Urothelium cell line (cell line): ENCODE data around the gene MOCS3.

Experiments used
- DNase-seq: peaks from one replicate; pipeline ENCODE4 v3.0.0; 2011; ENCODE audit warnings: low spot score, mixed read lengths
- FAIRE-seq: peaks from 2 replicates; lab custom pipeline; 2011; peaks lifted over from hg19 to GRCh38; lab: Jason Lieb, UNC

MOCS3 gene

GRCh38 chr20:50980071-50980681, 21.6 kb downstream of the MOCS3 start:
- DNase-seq (peak; percentile 92), FAIRE-seq (peak; percentile 95)

DNA sequence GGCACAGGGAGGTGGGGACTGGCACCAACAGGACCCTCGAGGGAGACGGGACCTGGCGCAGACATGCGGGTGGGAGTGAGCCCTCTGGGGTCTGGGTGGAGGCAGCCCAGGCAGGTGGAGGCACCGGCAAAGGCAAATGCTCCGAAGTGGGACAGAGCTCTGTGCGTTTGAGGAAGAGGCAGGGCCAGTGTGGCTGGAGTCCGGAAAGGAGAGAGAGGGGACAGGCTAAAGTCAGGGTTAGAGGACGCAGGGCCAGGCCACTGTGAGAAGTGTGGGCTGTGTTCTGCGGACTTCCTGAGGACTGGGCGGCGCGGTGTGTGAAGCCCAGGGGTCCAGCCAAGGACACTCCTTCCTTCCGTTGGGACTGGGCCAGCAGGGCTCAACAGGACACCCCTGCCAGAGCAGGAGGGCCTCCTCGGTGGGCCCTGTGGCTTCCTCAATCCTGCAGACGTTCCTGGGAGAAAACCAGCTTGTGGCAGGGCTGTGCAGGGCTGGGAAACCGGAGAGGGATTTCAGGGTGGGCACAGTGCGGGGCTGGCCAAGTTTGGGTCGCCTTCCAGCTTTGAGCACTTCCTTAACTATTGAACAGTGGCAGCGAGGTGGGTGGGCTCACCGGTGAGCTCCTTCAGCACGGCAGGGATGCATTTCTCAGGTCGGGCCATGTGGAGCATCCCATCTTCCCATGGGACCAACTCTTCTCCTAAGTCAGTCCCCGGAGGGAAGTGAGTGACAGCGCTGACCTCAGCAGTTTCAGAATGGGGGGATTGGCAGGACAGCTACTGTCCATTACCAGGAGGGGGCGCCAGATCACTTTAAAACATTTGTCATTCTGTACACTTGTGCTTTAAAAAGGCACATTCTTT, 22.5 kb downstream of the MOCS3 start:
- peak; percentile 75 for DNase-seq
- peak; percentile 50 for FAIRE-seq

DNA sequence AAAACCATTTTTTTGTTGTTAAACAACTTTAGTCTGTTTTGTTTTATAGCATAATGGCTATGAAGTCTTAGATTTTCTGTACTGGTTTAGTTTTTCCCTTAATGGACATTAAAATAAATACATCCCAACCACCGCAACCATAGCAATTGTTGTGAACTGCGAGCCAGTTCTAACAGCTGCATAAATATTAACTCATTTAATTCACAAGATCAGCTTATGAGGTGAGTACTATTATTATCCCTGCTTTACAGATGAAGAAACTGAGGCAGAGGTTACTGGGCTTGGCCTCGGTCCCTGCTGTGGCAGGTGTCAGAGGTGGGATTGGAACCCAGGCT, 23.1 kb downstream of the MOCS3 start:
- FAIRE-seq (no peak), DNase-seq (no peak)

GRCh38 chr20:50982363-50982762, 23.7 kb downstream of the MOCS3 start:
- DNase-seq (peak; percentile 69), FAIRE-seq (no peak)

GRCh38 chr20:50983321-50983720, 24.7 kb downstream of the MOCS3 start:
- FAIRE-seq (no peak), DNase-seq (no peak)

- FAIRE-seq (peak; percentile 62), DNase-seq (peak; percentile 89)
These were observed 29.0 kb downstream of the MOCS3 start for GRCh38 chr20:50987493-50988210.

GRCh38 chr20:50991076-50991475, 32.5 kb downstream of the MOCS3 start:
- DNase-seq (no peak), FAIRE-seq (no peak)

GRCh38 chr20:50992336-50992732, 33.7 kb downstream of the MOCS3 start:
- no peak for DNase-seq
- no peak for FAIRE-seq

GRCh38 chr20:50992733-50993457, 34.3 kb downstream of the MOCS3 start:
- DNase-seq (peak; percentile 97), FAIRE-seq (peak; percentile 5)

- DNase-seq (no peak), FAIRE-seq (peak; percentile 5)
These were observed 35.3 kb downstream of the MOCS3 start for GRCh38 chr20:50993876-50994275.

GRCh38 chr20:50995506-50995905, 36.9 kb downstream of the MOCS3 start:
- FAIRE-seq (no peak), DNase-seq (no peak)

GRCh38 chr20:50996901-50997865, 38.6 kb downstream of the MOCS3 start:
- FAIRE-seq (peak; percentile 63), DNase-seq (peak; percentile 71)

DNA sequence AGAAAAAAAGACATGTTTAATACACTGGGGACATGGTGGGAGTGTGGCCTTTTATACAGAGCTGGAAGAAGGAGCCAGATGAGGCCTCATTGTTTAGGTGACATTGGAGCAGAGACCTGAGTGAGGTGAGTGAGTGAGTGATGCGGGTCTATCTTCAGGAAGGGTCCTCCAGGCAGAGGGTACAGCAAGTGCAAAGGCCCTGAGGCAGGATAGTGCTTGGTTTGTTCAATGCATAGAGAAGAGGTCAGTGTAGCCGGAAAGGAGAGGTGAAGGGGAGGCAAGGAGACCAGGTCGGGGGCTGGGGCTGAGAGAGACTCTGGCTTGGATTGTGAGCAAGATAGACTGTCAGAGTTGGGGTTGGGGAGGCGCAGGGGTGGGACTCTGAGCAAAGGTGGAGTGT, 40.7 kb downstream of the MOCS3 start:
- FAIRE-seq: no peak
- DNase-seq: no peak

DNA sequence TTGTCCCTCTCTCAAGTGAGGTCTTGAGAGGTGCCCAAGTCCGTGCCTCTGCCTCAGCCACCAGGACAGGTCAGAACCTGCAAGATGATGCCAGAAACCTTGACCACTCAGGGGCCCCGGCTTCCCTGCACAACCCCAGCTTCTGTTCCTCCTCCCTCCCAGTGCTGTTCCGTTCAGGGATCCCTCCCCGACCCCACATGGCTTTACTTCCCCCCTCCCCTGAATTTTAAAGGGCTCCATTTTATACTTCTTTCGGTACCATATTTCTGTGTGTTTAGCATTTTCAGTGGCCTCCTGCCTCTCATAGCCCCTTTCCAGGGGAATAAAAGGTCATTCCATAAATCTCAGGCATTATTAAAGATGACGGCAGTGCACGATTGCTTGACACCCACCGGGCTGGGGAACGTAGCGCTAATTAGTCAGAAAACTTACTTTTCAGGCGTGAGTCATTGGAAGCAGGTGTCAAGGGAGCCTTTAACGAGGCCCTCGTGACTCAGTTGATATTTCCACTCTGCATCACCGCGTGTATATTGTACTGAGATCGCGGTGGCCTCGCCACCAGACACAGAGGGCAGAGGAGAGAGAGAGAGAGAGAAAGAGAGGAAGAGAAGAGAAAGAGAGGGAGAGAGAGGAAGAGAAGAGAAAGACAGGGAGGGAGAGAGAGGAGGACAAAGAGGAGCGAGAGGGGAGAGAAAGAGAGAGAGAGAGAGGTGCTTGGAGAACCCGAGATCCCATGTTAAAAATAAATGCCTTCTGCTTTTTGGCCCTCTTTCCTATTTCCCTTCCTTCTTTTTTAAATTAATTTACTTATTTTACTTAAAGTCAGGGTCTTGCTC, 43.0 kb downstream of the MOCS3 start:
- DNase-seq (no peak), FAIRE-seq (no peak)

GRCh38 chr20:51002633-51003032, 44.0 kb downstream of the MOCS3 start:
- peak; percentile 71 for FAIRE-seq

DNA sequence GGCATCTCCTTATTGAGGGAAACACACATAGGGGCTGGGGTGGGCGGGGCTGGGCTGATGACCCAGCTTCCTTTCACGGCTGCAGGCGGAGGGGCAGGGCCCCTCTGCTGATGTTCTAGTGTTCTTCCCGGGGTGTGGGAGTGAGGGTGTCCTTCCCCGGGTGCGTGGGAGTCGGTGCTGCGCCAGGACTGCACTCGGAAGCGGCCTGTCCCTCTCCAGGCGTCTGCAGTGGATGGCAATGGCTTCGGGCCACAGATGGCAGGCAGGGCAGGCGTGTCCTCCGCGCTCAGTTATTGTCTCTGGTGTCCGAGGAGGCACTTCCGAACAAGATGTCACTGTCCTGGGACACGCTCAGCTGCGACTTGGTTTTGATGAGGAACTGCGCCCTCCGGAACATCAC, 45.1 kb downstream of the MOCS3 start:
- DNase-seq: no peak
- FAIRE-seq: peak; percentile 17

More at GRCh38 chr20:51002633-51003032, 44.0 kb downstream of the MOCS3 start:
- DNase-seq: no peak

- DNase-seq (no peak), FAIRE-seq (no peak)
These were observed 45.7 kb downstream of the MOCS3 start for GRCh38 chr20:51004305-51004727.

GRCh38 chr20:51004781-51005180, 46.2 kb downstream of the MOCS3 start:
- no peak for FAIRE-seq
- DNase-seq: no peak

DNA sequence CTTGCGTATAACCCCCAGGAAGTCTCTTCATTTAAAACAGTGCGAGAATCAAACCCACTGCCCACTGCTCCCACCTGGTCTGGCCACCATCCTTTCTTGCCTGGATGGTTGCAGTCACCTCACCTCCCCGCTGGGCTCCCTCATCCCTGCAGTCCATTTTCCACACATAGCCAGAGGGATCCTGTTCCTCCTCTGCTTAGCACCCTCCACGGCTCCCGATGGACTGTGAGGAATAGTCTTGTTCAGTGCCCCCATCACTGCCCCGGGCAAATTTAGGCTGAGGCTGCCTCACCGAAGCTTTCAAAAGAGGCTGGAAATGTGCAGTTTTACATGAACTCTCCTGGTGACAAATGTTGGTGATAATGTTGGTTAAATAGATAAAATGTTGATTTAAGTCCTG, 46.6 kb downstream of the MOCS3 start:
- DNase-seq: no peak
- no peak for FAIRE-seq
